ENCODE measurements around the gene MXD3.
A peak's percentile ranks its signal among the peaks of the same experiment; 100 is the strongest.
"Not testable (repeated sequence)": the region's sequence is repeated elsewhere in the genome, so short reads cannot be mapped to it uniquely, and the experiment has no call there.

MXD3 gene

DNA sequence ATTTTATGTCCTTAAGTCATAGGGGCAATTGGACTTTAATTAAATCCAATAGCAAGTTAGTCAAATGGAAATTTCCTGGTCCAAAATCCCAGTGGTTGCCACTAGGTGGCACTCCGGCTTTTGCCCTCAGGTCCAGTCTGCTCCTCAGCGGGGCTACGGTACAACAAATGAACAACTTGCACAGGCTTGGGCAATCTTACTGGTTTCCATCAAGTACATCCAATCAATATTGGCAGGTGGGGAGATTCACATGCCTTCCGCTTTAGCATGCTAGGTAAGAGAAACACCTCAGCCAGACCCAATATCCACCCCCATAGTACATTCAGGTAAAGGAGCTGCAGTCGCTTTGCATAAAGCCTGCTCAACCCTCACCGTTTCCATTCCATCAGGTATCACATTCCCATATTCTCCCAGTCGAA is 6.3 kb upstream of the MXD3 start:
- DNase-seq, result peak; percentile 79

DNA sequence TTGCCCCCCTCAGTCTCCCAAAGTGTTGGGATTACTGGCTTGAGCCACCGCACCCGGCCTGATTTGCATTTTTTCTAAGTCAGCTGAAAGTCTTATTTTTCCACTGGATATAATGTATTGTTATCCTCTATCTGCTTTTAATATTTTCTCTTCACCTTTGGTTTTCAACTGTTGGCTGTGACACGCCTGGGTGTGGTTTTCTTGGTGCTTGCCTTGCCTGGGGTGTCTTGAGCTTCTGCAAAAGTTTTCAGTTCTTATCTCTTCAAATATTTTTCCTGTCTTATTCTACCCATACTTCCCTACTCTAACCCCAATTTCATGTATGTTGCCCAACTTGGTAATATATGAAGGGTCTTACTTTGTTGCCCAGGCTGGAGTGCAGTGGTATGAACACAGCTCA is 4.3 kb upstream of the MXD3 start:
- no peak for DNase-seq

- no peak for DNase-seq
These were observed 3.7 kb upstream of the MXD3 start for GRCh38 chr5:177315411-177315810.

- no peak for DNase-seq
These were observed 3.0 kb upstream of the MXD3 start for GRCh38 chr5:177314376-177315342.

- DNase-seq, result no peak
These were observed 2.0 kb upstream of the MXD3 start for GRCh38 chr5:177313561-177314259.

- DNase-seq, result peak; percentile 72
These were observed 1.0 kb upstream of the MXD3 start for GRCh38 chr5:177312649-177313181.

DNA sequence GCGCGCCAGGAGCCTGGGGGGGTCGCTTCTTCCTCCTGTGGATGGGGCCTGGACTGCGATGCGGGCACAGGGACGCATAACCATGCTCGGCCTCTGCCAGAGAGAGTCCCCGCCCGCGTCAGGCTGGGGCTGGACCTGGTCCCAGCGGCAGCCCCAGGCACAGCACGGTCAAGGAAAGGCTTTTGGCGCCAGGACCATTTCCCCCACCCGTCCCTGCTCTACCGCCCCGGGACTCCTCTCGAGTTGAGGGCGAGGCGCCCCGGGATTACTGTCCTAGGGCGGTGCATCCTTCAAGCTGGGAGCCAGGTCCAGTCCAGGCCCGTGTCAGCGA is 341 bp downstream of the MXD3 start:
- DNase-seq, result no peak

- DNase-seq, result peak; percentile 66
These were observed 824 bp downstream of the MXD3 start for GRCh38 chr5:177310757-177311391.

- no peak for DNase-seq
These were observed 1.4 kb downstream of the MXD3 start for GRCh38 chr5:177310332-177310731.

DNA sequence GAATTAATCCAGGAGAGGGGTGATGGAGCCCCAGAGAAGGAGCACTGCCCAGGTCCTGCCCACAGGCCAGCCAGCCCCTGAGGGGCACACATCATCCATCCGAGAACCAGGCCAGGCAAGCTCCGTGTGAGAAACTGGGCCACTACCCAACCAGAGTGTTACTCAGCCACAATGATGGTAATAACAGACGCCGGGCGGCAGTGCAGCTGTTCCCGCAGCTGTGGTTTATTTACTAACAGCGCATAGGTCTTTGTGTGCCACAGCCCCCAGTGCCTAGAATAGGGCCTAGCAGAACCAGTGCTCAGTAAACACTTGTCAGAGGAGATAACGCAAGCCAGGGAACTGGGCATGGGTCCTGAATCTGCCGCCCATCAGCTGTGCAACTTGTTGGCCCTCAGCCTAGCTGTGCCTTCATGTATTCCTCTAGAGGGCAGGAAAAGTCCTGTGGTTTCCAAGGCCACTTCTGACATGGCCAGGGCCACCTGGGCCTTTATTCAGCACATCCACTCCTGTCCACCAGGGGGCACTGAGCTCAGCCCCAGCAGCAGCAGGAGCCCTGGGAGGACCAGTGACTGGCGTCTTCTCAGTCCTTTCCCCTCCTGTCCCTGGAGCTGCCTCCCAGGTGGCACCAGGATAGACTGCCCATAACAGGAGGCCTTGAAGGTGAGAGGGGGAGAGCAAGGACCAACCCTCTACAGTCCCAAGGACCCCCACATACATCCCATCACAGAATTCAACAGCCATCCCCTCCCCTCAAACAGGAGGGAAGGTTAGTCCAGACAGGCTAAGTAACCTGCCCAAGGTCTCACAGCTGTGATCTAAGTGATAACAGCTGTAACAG is 2.1 kb downstream of the MXD3 start:
- peak; percentile 53 for DNase-seq

DNA sequence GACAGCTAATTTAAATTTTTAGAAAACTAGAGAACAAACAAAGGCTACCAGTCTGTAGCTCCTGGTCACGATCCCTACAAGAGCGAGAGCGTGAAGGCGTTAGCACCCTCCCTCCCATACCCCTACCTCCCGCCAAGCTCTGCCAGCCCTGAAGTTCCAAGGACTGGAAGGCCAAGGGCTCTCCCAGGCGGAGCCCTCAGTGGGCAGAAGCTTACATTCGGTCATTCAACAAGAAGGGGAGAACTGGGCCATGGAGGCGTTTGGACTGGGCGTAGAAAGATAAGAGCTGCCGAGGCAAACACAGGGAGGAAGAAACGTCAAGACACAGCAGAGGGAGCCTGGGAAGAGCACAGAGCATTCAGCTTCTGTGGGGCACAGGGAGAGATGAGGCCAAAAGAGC is 3.0 kb downstream of the MXD3 start:
- no peak for DNase-seq

DNA sequence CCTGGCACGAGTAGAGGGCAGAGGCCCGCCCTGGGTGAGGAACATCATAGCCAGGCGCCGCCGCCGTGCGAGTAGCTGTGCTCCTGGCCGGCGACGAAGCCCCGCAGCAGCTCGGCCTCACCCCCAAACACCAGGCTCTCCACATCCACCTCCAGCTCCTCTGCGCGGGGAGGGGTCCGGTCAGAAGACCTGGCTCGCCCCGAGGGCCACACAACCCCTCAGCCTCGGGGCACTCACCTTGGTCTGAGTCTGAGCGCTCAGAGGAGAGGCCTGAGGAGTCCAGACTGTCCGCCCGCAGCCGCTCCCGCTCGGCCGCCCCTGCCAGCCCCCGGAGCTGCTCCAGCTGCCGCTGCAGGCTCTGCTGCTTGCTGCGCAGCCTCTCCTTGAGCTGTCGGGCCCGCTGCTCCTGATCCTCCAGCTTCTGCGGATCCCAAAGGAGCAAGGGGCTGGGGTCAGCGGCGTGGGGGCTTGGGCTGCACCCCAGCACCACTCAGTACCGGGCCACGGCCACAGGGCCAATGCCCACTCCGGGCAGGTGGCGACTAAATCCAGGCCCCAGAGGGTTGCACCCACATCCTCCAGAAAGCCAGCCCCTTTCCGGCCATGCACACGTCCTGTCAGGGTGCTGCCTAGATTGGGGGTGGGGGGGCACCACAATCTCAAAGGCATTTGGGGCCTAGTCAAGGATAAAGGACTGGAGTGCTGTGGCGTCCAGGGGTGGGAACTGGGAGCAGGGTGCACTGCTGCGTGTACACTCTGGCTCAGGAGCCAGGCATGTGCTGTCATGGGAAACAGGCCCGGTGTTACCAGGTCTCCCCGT is 3.9 kb downstream of the MXD3 start:
- DNase-seq, result peak; percentile 29

DNA sequence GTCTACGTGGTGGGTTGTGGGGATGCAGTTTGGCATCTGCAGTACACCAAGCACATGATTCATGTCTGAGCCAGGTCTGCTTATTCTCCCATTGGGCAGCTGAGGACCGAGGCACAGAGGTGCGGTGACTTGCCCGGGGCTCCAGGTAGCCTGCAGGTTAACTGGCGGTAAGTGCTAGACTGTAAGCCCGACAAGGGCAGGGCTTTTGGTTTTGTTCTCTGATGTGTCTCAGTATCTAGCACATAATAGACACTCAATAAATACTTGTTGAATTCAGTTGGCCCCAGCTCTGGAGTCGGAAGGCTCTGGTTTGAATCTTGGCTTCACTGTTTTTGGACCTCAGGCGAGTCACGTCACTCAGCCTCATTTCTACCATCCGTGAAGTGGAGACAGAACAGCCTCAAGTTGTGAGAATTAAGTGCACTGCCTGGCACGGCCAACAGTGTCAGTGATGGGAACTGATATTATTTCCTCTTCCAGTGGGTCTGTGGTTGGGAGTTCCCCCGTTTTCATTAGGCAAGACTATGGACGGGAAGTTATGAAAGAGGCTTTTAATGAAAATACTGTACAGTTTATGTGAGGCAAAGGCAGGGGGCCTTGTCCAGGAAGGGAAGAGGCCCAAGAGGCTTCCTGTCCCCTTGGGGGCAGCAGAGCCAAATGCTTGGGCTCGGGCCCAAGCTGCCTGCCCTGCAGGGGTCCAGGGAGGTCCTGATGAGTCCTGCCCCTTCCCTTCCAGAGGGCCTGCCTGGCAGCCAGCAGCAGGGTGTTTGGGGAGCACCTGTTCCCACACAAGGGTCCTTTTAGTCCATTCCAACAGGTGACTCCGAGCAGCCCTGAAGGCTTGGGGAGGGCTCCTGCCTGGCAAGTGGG is 4.8 kb downstream of the MXD3 start:
- DNase-seq, result peak; percentile 97

- not testable (repeated sequence) for DNase-seq
These were observed 5.5 kb downstream of the MXD3 start for GRCh38 chr5:177306103-177306640.

GRCh38 chr5:177304392-177305119 is 7.1 kb downstream of the MXD3 start:
- DNase-seq, result no peak

DNA sequence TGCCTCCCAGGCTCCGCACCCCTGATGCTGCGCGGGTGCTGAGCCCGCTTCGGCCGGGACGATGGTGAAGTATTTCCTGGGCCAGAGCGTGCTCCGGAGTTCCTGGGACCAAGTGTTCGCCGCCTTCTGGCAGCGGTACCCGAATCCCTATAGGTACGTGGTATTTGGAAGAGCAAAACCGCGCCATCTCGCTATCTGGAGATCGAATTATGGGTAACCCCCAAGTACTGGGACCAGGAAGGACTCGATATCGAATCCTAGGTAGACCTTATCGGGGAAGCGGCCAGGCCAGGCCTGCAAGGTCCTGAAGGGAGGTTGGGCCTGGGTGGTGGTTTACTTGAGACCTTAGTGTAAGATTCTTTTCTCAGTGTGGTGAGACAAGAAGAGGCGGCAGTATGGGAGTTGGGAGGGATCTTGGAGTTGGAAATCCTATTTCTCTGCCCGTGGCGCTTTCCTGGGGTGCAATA is 7.7 kb downstream of the MXD3 start:
- DNase-seq, result no peak

- peak; percentile 75 for DNase-seq
These were observed 8.4 kb downstream of the MXD3 start, which contains the start of the genes PRELID1 and RAB24 for GRCh38 chr5:177303121-177303924. PRELID1 (plus strand) TSS chr5:177303799; CDS start chr5:177303986, 187 bp downstream. RAB24 (minus strand) TSS chr5:177303719; CDS start chr5:177303288, 431 bp downstream.
